Hepatocyte (in vitro differentiated cells): Measurements from ENCODE around the gene CMSS1. TPM values are rescaled to one million over a fixed set of nuclear protein-coding genes. Genes with fewer than 3 reads are reported as not detected.

ENCODE experiments used
- DNase-seq: peaks from one replicate; pipeline ENCODE4 v3.0.0-alpha.2; 2016; ENCODE audit warnings: low spot score
- H2AFZ ChIP-seq: fragments of 200-600 bp; sonication (generic); 2 replicates; pipeline ENCODE4 v1.6.0; 2016; ENCODE audit warnings: antibody characterized with exemption, mild to moderate bottlenecking
- H3K27ac ChIP-seq: fragments of 200-600 bp; sonication (generic); 2 replicates; pipeline ENCODE4 v1.5.1; 2016; ENCODE audit warnings: mild to moderate bottlenecking
- H3K27me3 ChIP-seq: fragments of 200-600 bp; sonication (generic); 2 replicates; pipeline ENCODE4 v1.6.1; 2016
- H3K36me3 ChIP-seq: fragments of 200-600 bp; sonication (generic); replicated peaks from 2 replicates; pipeline ENCODE4 v1.5.1; 2016; ENCODE audit warnings: low read depth; ENCODE audit not compliant: insufficient read depth
- H3K4me1 ChIP-seq: fragments of 200-600 bp; sonication (generic); 2 replicates; pipeline ENCODE4 v1.5.1; 2016; ENCODE audit warnings: mild to moderate bottlenecking, moderate library complexity; ENCODE audit not compliant: insufficient read depth
- H3K4me2 ChIP-seq: fragments of 200-600 bp; sonication (generic); 2 replicates; pipeline ENCODE4 v1.6.0; 2016
- H3K4me3 ChIP-seq: fragments of 200-600 bp; sonication (generic); 2 replicates; pipeline ENCODE4 v1.5.1; 2016; ENCODE audit warnings: mild to moderate bottlenecking
- H3K79me2 ChIP-seq: fragments of 200-600 bp; sonication (generic); 2 replicates; pipeline ENCODE4 v1.6.0; 2017; ENCODE audit warnings: mild to moderate bottlenecking
- H3K9me2 ChIP-seq: fragments of 200-600 bp; sonication (generic); replicated peaks from 2 replicates; pipeline ENCODE4 v1.6.0; 2017; ENCODE audit warnings: mild to moderate bottlenecking; ENCODE audit not compliant: insufficient read depth
- H3K9me3 ChIP-seq: fragments of 200-600 bp; sonication (generic); 2 replicates; pipeline ENCODE4 v1.5.1; 2016; ENCODE audit warnings: low read depth, mild to moderate bottlenecking
- H4K20me1 ChIP-seq: fragments of 200-600 bp; sonication (generic); 2 replicates; pipeline ENCODE4 v1.6.0; 2016; ENCODE audit warnings: mild to moderate bottlenecking; ENCODE audit not compliant: insufficient read depth, poor library complexity, severe bottlenecking
- CTCF ChIP-seq: fragments of 200-600 bp; sonication (generic); IDR thresholded peaks from 2 replicates; pipeline ENCODE4 v1.5.1; 2016; ENCODE audit warnings: antibody characterized with exemption, mild to moderate bottlenecking; ENCODE audit not compliant: poor library complexity
- EZH2 ChIP-seq: fragments of 200-600 bp; sonication (generic); IDR thresholded peaks from 2 replicates; pipeline ENCODE4 v1.6.1; 2016; ENCODE audit warnings: antibody characterized with exemption, mild to moderate bottlenecking, borderline replicate concordance
- EZH2phosphoT487 ChIP-seq: fragments of 200-600 bp; sonication (generic); IDR thresholded peaks from one replicate; pipeline ENCODE4 v1.6.1; 2018; ENCODE audit warnings: antibody characterized with exemption, mild to moderate bottlenecking, low read depth, moderate library complexity; ENCODE audit not compliant: unreplicated experiment, severe bottlenecking
- WGBS: methylation state at CpG from one replicate; pipeline ENCODE4 v1.1.6; 2016; ENCODE audit warnings: low lambda C conversion rate; ENCODE audit errors: missing lambda C conversion rate; 5-methylcytosine and 5-hydroxymethylcytosine counted together
- polyA plus RNA-seq: library from polyadenylated mRNA; unstranded; fragments of >200 nt; fragmentation: Nextera tagmentation; extraction: Ambion mirVana; gene quantifications from 2 replicates; pipeline ENCODE4 v1.2.1, GENCODE V29; 2016
- total RNA-seq: library from RNA; depleted of rRNA; stranded (reverse); fragments of >200 nt; gene quantifications from 2 replicates; pipeline ENCODE4 v1.2.3, GENCODE V29; 2014

The CMSS1 gene
- total and polyA plus RNA-seq, 2 experiments from 2014 or later: 11.8 to 17.0 TPM

GRCh38 chr3:99858469-99858868, 40.8 kb downstream of the CMSS1 start:
- no peaks in the 10 kb centered on the region for H3K27me3 ChIP-seq
- H4K20me1 ChIP-seq: no peaks in the 10 kb centered on the region
- no peaks in the 10 kb centered on the region for H3K36me3 ChIP-seq
- H3K4me3 ChIP-seq: no peak overlapping the region
- TF ChIP-seq CTCF: no peak
- TF ChIP-seq EZH2: no peak
- no peak for TF ChIP-seq EZH2phosphoT487
- H2AFZ ChIP-seq: no peak overlapping the region
- H3K9me2 ChIP-seq: no peaks in the 10 kb centered on the region
- no peak overlapping the region for H3K4me2 ChIP-seq
- no peaks in the 10 kb centered on the region for H3K9me3 ChIP-seq
- peaks cover 92% of the 10 kb centered on the region for H3K79me2 ChIP-seq
- peaks cover 6% of the 10 kb centered on the region for H3K4me1 ChIP-seq
- no peak for DNase-seq
- 89% methylated on average over 2 of the region's 2 CpGs for WGBS
- H3K27ac ChIP-seq: peak overlapping the region; percentile 77

- no peaks in the 10 kb centered on the region for H3K9me3 ChIP-seq
- no peak overlapping the region for H3K4me2 ChIP-seq
- H3K4me1 ChIP-seq: peaks cover 6% of the 10 kb centered on the region
- H3K27ac ChIP-seq: peak overlapping the region; percentile 77
- no peaks in the 10 kb centered on the region for H3K9me2 ChIP-seq
- no peak overlapping the region for H2AFZ ChIP-seq
- H4K20me1 ChIP-seq: no peaks in the 10 kb centered on the region
- peaks cover 92% of the 10 kb centered on the region for H3K79me2 ChIP-seq
- H3K27me3 ChIP-seq: no peaks in the 10 kb centered on the region
- TF ChIP-seq EZH2phosphoT487 (no peak), CTCF (no peak), EZH2 (no peak)
- peak; percentile 41 for DNase-seq
- H3K36me3 ChIP-seq: no peaks in the 10 kb centered on the region
- no peak overlapping the region for H3K4me3 ChIP-seq
- WGBS: 27% methylated on average over 1 of the region's 1 CpG
Measured at GRCh38 chr3:99859825-99860224, 42.2 kb downstream of the CMSS1 start.

- H3K4me3 ChIP-seq: no peak overlapping the region
- TF ChIP-seq EZH2: no peak
- TF ChIP-seq EZH2phosphoT487: no peak
- TF ChIP-seq CTCF: no peak
- no peak for DNase-seq
- 60% methylated on average over 1 of the region's 1 CpG for WGBS
- no peak overlapping the region for H2AFZ ChIP-seq
- H3K27ac ChIP-seq: peak overlapping the region; percentile 69
- H3K79me2 ChIP-seq: peaks cover 92% of the 10 kb centered on the region
- no peaks in the 10 kb centered on the region for H3K9me3 ChIP-seq
- H3K9me2 ChIP-seq: no peaks in the 10 kb centered on the region
- no peaks in the 10 kb centered on the region for H3K36me3 ChIP-seq
- H3K4me2 ChIP-seq: no peak overlapping the region
- no peaks in the 10 kb centered on the region for H3K27me3 ChIP-seq
- H4K20me1 ChIP-seq: peaks cover 6% of the 10 kb centered on the region
- H3K4me1 ChIP-seq: peaks cover 12% of the 10 kb centered on the region
Measured at GRCh38 chr3:99861216-99861615, 43.6 kb downstream of the CMSS1 start.

- Histone ChIP-seq H3K4me3 (no peak overlapping the region), H3K79me2 (peaks cover 92% of the 10 kb centered on the region), H2AFZ (no peak overlapping the region), H3K27ac (peak overlapping the region; percentile 69), H3K27me3 (no peaks in the 10 kb centered on the region), H4K20me1 (peaks cover 11% of the 10 kb centered on the region), H3K4me2 (no peak overlapping the region), H3K4me1 (peaks cover 18% of the 10 kb centered on the region), H3K9me2 (no peaks in the 10 kb centered on the region), H3K9me3 (no peaks in the 10 kb centered on the region), H3K36me3 (no peaks in the 10 kb centered on the region)
- WGBS: 84% methylated on average over 2 of the region's 2 CpGs
- DNase-seq: no peak
- TF ChIP-seq EZH2 (no peak), CTCF (no peak), EZH2phosphoT487 (no peak)
Measured at GRCh38 chr3:99862208-99862607, 44.5 kb downstream of the CMSS1 start.
